Lower leg skin (tissue), 3 donors: ENCODE results near the gene ZNF362.

Source experiments
- POLR2A ChIP-seq, 2 donors: fragments of 450-650 bp; IDR thresholded peaks; one replicate each; pipeline ENCODE4 v1.6.1; 2016 to 2017; ENCODE audit warnings: antibody characterized with exemption in 2 of 2, mild to moderate bottlenecking in 1 of 2, moderate library complexity in 1 of 2
- TF ChIP-seq, protein P1 (sequence below), 3 donors: fragments of 450-650 bp; IDR thresholded peaks; one replicate each; pipeline ENCODE4 v1.5.1; 2016; ENCODE audit warnings: antibody characterized with exemption in 3 of 3, mild to moderate bottlenecking in 3 of 3, moderate library complexity in 2 of 3

DNA sequence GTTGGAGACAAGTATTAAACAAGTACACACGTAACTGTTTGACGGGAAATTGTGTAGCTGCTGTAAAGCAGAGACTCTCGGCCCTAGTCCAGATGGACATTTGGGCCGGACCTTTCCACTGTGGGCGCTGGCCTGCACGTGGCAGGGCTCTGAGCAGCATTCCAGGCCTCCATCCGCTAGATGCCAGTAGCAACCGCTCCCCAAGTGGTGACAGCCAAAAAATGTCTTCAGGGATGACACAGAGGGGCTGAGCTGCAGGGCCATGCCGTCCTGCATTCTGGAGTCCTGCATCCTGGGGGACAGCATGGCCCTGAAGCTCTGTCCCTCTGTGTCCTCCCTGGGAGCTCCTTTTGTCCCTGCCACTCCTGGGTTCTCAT lies 39.8 kb downstream of the ZNF362 start:
- TF ChIP-seq, protein P1, sequence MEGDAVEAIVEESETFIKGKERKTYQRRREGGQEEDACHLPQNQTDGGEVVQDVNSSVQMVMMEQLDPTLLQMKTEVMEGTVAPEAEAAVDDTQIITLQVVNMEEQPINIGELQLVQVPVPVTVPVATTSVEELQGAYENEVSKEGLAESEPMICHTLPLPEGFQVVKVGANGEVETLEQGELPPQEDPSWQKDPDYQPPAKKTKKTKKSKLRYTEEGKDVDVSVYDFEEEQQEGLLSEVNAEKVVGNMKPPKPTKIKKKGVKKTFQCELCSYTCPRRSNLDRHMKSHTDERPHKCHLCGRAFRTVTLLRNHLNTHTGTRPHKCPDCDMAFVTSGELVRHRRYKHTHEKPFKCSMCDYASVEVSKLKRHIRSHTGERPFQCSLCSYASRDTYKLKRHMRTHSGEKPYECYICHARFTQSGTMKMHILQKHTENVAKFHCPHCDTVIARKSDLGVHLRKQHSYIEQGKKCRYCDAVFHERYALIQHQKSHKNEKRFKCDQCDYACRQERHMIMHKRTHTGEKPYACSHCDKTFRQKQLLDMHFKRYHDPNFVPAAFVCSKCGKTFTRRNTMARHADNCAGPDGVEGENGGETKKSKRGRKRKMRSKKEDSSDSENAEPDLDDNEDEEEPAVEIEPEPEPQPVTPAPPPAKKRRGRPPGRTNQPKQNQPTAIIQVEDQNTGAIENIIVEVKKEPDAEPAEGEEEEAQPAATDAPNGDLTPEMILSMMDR (IDR thresholded peaks at IDR 0.05): no peak
- no peak for TF ChIP-seq POLR2A (IDR thresholded peaks at IDR 0.05)
